Tongue (tissue), 2 donors: ENCODE data around the gene COPG2. TPM values are rescaled to one million over a fixed set of nuclear protein-coding genes. Genes with fewer than 3 reads are reported as not detected.
A peak's percentile ranks its signal among the peaks of the same experiment; 100 is the strongest.
"Not testable (repeated sequence)": the region's sequence is repeated elsewhere in the genome, so short reads cannot be mapped to it uniquely, and the experiment has no call there.

Source experiments
- DNase-seq: peaks from one replicate; pipeline ENCODE4 v3.0.0-alpha.2; 2015
- total RNA-seq: library from RNA; depleted of rRNA; stranded (reverse); fragments of >200 nt; gene quantifications from one replicate; pipeline ENCODE4 v1.2.3, GENCODE V29; 2014

Gene COPG2, protein sequence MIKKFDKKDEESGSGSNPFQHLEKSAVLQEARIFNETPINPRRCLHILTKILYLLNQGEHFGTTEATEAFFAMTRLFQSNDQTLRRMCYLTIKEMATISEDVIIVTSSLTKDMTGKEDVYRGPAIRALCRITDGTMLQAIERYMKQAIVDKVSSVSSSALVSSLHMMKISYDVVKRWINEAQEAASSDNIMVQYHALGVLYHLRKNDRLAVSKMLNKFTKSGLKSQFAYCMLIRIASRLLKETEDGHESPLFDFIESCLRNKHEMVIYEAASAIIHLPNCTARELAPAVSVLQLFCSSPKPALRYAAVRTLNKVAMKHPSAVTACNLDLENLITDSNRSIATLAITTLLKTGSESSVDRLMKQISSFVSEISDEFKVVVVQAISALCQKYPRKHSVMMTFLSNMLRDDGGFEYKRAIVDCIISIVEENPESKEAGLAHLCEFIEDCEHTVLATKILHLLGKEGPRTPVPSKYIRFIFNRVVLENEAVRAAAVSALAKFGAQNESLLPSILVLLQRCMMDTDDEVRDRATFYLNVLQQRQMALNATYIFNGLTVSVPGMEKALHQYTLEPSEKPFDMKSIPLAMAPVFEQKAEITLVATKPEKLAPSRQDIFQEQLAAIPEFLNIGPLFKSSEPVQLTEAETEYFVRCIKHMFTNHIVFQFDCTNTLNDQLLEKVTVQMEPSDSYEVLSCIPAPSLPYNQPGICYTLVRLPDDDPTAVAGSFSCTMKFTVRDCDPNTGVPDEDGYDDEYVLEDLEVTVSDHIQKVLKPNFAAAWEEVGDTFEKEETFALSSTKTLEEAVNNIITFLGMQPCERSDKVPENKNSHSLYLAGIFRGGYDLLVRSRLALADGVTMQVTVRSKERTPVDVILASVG
- 38.5 TPM for total RNA-seq

DNA sequence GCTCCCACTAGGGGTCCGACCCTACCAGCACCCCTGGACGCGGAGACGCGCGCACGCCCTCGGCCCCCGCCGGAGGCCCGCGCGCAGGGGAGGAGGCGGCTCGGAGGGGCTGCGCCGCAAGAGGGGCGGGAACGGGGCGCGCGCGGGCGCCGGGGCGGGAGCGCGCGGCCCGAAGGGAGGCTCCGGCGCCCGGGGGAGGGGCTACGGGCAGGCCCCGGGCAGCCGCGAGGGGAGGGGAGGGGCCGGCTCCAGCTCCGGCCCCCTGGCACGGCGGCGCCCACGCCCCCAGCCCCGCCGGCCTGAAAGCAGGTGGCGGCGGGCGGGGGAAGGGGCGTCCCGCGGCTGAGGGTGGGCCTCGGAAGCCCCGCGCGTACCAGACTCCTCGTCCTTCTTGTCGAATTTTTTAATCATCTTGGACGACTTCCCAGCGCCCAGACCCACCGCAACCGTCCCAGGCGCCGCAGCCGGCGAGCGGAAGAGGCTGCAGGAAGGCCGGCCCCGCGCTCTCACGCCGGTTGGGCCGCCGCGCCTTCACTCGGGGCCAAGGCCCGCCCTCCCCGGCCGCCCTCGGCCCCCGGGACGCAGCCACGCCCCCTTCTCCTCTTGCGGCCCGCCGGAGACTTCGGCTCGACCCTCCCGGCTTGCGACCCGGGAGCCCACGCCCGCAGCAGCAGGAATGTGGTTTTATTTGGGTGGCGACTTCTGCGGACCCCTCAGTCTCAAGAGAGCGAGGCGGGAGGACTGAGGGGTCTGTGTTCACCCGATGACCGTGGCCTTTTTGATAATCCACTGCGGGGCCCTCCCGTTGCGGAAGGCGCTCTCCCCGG is at the start of gene COPG2:
Gene COPG2 (minus strand): TSS at position 491 of the 827 bp plus-strand sequence. CDS start 80 bp downstream, at position 411.
- DNase-seq = peak; percentile 96

DNA sequence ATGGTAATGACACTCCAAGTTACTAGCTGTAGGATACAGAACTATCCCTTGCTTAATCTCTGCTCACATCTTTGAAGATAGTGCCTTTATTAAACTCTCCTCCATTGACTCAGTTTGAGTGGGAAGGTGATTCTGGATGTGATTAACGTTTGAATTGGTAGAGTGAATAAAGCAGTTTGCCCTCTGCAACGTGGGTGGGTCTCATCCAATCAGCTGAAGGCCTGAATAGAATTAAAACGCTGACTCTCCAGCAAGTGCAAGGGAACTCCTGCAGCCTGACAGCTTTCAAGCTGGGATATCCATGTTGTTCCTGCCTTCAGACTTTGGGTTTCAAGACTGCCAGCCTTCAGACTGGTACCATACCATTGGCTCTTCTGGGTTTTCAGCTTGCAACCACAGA is 43.9 kb upstream of the COPG2 start:
- DNase-seq = no peak

DNA sequence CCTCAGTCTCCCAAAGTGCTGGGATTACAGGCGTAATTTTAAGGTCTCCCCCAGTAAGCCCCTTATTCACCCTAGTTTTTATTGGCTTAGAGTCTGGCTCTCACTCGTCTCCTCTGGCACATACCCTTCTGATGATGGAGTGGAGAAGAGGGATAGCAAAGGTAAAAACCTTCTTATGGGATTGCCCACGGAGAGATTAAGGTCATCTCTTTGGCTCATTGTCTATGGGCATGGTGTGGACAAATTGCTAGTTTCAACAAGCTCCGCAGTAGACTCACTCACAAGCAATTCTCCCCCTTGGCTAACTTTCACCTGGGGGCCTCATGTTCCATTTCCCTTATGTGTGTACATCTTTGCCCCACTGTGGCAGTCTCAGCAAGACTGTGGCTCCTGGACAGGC is 40.2 kb upstream of the COPG2 start:
- no peak for DNase-seq

- no peak for DNase-seq
These were observed 39.5 kb upstream of the COPG2 start for GRCh38 chr7:130708001-130708400.

- DNase-seq = no peak
These were observed 35.3 kb upstream of the COPG2 start for GRCh38 chr7:130703851-130704250.

- DNase-seq = no peak
These were observed 33.1 kb upstream of the COPG2 start for GRCh38 chr7:130701650-130702049.

- no peak for DNase-seq
These were observed 32.2 kb upstream of the COPG2 start for GRCh38 chr7:130700760-130701159.

DNA sequence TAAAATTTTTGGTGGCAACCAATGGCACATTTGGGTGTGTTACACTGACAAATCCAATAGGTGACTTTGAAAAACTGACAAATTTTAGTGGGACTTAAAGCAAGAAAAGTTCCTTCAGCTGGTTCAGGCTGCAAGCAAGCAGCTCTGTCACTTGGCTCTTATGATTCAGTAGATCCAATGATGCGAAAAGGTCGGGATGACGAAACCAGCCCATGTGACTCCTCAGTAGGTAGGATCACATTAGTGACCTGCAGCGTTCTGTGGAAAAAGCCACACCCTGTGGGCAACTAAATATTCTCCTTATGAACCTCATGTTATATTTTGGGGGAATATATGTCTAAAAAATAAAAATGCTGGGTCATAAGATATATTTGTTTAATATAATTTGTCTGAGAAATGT is 31.1 kb upstream of the COPG2 start:
- no peak for DNase-seq

DNA sequence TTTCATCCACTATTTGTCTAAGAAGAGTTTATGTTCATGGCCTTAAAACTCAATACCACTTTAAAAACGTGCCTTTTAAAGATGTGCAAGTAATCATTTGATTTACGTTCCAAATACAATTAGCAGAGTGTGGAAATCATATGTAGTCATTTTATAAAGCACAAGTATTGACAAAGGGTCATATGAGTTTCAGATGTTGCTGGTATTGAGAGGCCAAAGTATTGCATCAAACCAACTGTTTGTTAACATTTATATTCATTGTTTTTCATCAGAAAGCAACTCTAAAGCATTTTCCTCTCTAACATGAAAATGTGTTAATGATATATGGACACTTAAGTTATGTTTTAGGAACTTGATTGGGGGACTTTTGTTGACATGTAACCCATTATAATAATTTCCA is 29.3 kb upstream of the COPG2 start:
- no peak for DNase-seq

DNA sequence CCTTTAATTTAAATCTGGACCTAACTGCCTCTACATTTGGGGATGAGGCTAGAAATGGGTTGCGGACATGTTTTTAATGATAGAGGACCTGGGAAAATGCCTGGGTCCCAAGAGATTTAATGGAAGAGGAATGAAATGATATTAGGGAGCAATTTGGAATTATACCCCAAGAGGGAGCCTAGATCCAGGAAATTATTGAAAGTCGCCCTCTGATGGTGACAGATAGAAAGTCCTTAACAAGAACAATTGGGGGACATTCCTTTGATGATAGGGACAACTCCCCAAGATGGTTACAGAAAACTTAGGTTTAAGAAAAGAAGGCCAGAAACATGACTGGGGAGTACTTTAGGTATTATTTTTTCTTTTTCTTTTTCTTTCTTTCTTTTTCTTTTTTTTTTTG is 27.3 kb upstream of the COPG2 start:
- DNase-seq = peak; percentile 32

DNA sequence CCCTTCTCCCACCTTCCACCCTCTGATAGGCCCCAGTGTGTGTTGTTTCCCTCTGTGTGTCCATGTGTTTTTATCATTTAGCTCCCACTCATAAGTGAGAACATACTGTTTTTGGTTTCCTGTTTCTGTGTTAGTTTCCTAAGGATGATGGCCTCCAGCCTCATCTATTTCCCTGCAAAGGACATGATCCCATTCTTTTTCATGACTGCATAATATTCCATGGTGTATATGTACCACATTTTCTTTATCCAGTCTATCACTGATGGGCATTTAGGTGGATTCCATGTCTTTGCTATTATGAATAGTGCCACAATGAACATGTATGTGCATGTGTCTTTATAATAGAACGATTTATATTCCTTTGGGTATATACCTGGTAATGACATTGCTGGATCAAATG is 23.8 kb upstream of the COPG2 start:
- DNase-seq = not testable (repeated sequence)

DNA sequence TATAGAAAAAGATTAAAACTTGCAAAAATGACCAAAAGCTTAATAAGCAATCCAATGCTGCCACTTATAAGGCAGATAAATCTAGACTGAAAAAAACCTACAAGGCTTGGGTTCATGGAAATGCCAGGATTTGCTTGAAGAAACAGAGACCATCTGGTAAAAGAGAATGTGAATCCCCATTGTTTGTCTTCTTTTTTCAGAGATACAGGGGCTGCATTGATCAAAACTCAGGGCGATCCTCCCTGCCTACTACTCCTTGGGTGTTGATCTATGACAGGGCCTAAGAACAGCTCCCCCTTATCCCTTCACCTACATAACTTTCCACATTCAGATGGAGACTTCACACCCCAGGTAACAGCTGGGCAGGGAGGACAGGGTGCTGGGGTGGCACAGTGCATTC is 21.1 kb upstream of the COPG2 start:
- no peak for DNase-seq

GRCh38 chr7:130683026-130683425 is 14.5 kb upstream of the COPG2 start:
- no peak for DNase-seq

- no peak for DNase-seq
These were observed 5.9 kb upstream of the COPG2 start for GRCh38 chr7:130674456-130674855.

DNA sequence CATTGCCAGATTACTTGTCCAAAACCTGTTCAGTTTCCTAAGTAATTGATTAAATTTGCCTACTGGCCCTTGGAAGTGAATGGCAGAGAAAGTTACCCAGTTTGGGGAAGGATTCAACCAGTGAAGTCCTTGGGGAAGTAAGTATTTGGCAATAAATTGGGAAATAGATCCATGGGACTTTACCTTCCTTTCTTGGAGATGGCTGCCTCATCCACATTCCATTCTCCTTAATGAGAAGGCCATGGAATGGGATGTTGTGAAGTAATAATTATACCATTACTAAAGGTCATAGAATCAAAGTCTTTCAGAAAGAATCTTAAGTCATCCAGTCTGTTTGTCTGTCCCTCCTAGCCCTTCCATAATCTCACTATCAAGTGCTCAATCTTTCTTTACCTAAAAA is 4.5 kb upstream of the COPG2 start:
- no peak for DNase-seq

DNA sequence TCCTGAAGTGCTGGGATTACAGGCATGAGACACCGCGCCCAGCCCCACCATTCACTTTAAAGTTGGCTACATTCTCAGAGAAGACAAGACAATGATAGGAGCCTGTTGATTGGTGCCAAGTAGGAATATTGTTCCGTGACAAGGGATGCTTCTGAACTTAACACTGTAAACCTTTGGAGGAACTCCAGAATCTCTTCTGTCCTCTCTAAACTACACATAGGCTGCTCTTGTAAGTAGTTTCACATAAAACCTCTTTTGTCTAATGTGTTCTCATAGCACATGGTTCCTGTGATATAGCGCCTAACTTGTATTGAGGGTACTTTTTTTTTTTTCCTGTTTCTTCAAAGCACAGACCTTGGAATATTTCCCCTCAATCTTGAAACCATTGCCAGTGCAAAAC is 3.6 kb upstream of the COPG2 start:
- DNase-seq = no peak

DNA sequence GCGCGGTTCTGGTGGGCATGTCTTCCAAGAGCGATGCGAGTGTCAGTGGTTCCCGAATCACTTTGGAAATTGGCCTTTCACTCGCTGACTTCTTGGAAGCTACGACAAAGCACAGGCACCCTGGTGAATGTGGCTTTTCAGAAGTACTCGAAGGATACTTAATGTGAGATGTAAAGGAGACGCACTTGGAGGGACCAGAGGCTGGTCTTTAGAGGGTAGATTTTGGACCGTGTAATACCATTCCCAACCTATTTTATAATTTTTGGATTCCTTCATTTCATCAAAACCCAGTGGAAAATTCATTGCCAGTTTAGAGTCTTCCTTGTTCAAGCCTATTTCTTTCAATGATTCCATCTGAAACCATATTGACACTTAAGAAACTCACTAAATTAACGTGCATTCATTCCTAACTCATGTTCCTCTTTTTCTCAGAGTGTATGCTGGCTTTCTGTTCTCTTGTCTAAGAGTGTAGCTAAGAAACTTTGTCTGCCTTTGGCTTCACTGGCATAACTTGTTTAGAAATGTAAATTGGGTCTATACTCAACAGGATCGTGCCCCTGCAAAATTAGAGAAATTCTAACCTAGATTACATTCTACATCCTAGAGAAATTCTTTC is 645 bp upstream of the COPG2 start:
- no peak for DNase-seq

- peak; percentile 50 for DNase-seq
These were observed 823 bp downstream of the COPG2 start for GRCh38 chr7:130667593-130668257.

- DNase-seq = no peak
These were observed 6.1 kb downstream of the COPG2 start for GRCh38 chr7:130662426-130662825.

DNA sequence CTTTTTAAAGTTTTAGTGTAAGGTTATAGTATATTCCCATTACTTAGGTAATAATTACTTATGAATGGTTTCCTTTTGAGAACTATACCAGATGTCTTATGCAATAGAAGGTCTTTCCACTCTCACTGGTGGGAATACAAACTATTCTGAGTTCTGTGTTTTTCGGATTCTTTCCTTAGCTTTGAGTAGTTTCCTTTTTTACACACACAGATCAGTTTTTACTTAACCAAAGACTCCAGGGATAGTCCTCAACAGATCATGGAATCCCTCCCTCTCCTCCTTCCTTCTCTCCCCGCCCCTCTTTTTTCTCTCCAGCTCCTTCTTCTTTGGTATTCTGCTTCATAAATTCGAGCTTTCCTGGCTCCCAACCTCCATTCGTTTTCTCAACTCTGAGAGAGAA is 13.3 kb downstream of the COPG2 start:
- DNase-seq = peak; percentile 19

GRCh38 chr7:130654850-130655249 is 13.7 kb downstream of the COPG2 start:
- no peak for DNase-seq
